Fibroblast of the conjunctiva (primary cell): ENCODE results near the gene FTH1.
"Not testable (repeated sequence)": the region's sequence is repeated elsewhere in the genome, so short reads cannot be mapped to it uniquely, and the experiment has no call there.

ENCODE experiments used
- DNase-seq: peaks from one replicate; pipeline ENCODE4 v3.0.0-alpha.2; 2010; ENCODE audit warnings: low read depth

Gene FTH1

DNA sequence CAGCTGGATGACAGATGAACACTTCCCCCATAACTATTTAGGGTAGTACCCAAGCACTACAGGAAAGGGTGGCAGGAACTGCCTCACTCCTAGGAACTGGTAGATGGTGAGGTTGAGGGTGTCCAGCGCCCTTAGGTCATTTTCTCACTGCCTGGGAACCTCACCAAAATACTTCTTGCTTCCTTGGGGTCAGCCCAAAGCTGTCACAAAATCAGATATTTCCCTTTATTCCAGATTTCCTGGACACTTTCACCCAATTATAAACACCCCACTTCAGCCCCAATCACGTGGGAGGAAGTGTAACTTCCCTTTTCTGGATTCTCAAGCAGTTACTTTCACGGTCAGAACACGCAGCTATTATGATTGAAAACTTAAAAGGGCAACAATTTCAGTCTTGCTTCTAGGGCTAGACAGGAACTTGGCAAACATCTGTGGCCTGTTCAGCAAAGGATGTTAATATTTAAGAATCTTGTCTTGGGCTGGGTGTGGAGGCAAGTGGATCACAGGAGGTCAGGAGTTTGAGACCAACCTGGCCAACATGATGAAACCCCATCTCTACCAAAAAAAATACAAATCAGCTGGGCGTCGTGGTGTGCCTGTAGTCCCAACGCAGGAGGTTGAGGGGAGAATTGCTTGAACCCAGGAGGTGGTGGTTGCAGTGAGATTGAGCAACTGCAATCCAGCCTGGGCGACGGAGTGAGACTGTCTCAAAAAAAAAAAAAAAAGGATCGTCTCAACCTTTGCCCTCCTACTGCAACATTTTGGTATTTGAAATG is 4.0 kb downstream of the FTH1 start:
- DNase-seq, result peak; percentile 64

DNA sequence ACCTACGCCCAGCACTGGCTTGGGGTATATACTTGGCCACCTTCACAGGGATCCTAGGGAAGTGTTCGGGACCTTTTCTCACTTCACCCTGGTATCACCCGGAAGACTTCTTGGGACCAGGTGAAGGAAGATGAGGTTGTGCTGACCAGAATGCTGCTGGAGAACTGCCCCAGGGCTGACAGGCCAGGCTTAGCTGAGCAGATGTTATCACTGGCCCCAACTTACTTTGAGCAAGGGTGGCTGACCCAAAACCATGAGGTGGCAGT is 4.5 kb downstream of the FTH1 start:
- peak; percentile 71 for DNase-seq

DNA sequence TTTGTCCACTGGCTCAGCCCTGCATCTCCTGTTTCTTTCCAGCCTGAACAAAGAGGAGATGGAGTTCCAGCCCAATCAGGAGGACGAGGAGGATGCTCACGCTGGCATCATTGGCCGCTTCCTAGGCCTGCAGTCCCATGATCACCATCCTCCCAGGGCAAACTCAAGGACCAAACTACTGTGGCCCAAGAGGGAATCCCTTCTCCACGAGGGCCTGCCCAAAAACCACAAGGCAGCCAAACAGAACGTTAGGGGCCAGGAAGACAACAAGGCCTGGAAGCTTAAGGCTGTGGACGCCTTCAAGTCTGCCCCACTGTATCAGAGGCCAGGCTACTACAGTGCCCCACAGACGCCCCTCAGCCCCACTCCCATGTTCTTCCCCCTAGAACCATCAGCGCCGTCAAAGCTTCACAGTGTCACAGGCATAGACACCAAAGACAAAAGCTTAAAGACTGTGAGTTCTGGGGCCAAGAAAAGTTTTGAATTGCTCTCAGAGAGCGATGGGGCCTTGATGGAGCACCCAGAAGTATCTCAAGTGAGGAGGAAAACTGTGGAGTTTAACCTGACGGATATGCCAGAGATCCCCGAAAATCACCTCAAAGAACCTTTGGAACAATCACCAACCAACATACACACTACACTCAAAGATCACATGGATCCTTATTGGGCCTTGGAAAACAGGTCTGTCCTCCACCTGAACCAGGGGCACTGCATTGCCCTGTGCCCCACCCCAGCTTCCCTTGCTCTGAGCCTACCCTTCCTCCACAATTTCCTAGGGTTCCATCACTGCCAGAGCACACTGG is 5.0 kb downstream of the FTH1 start:
- no peak for DNase-seq

DNA sequence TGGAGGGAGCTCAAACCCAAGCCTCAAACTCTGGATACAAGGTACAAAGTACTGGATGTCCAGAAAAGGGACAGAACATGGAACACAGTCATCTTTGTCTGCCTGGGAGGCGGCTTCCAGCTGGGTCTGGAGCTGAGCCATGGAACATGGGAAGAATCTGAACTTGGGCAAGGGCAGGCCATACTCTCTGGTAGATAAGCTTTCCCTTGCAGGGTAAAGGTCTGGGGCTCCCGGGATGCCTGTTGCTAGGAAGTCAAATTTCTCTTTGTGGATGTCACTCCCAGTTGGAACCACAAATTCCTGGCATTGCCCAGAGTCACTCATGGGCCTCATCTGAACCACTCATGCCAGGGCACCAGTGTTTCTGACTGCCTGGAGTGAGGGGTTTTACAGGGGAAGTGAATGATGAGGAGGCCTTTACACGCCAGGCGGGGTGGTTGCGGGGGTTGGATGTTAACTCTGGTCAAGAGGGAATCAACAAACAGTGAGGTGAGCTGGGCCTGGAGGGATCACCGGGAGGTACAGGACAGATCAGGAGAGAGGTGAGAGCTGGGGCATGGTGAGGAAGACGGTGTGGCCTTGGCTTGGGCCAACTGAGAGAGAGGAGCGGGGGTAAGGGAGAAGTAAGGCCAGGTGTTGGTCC is 5.7 kb downstream of the FTH1 start:
- peak; percentile 42 for DNase-seq

DNA sequence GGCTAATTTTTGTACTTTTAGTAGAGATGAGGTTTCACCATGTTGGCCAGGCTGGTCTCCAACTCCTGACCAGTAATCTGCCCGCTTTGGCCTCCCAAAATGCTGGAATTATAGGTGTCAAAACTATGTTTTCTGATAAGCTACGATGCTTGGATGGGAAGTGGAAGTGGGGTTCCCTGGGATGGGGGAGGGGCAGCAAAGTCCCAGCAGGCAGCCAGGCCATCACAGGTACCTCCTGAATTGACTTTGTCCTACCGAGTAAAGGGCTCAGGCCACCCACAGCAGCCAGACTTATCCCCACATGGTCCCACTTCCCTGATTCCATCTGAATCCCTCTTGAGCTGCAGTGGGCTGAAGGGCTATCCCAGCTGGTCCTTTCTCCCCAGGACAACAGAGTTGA is 6.9 kb downstream of the FTH1 start:
- no peak for DNase-seq

DNA sequence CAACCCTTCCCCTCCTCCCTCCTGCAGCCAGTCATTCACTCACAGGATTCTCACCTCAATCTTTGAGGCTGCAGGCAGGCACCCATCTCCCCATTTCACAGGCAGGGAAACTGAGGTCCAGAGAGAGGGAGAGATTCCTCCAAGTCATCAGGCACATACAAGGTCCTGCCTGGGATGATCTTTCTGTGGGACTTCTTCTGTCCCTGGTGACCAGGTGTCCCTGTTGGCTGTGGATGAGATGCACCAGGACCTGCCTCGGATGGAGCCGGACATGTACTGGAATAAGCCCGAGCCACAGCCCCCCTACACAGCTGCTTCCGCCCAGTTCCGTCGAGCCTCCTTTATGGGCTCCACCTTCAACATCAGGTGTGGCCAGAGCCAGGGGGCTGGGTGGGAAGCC is 7.8 kb downstream of the FTH1 start:
- no peak for DNase-seq

DNA sequence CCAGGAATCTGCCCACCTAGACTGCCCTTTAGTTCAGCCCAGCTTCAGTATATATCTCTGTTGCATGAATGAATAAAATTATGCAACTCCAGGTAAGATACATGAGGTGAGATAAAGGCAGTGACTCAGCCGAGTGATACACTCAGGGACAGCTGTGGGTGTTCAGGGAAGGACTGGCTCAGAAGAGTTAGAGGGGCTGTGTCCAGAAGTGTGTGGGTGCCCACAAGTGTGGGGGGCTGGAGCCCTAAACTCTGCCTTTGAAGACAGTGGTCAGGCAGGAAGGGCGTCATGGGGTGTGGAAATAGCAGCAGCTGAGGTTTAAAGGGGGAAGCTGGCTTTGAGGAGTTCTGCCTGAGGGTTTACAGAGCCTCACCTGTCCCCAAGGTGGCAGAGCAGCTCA is 8.3 kb downstream of the FTH1 start:
- DNase-seq, result no peak

DNA sequence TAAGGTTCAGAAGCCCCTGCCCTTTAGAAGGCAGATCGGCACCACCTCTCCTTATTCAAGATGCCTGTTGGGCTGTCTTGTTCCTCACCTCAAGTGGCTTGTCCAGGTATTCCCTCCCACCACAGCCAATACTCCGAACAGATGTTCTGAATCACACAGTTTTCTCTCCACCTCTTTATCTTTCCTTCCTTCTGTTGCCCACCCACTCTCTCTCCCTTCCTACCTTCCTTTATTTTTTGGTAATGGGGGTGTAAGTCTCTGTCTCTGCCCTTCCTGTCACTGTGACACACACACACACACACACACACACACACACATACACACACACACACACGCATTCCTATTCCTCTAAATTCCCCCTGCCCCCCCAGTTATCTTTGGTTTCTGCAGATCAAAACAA is 8.8 kb downstream of the FTH1 start:
- no peak for DNase-seq

DNA sequence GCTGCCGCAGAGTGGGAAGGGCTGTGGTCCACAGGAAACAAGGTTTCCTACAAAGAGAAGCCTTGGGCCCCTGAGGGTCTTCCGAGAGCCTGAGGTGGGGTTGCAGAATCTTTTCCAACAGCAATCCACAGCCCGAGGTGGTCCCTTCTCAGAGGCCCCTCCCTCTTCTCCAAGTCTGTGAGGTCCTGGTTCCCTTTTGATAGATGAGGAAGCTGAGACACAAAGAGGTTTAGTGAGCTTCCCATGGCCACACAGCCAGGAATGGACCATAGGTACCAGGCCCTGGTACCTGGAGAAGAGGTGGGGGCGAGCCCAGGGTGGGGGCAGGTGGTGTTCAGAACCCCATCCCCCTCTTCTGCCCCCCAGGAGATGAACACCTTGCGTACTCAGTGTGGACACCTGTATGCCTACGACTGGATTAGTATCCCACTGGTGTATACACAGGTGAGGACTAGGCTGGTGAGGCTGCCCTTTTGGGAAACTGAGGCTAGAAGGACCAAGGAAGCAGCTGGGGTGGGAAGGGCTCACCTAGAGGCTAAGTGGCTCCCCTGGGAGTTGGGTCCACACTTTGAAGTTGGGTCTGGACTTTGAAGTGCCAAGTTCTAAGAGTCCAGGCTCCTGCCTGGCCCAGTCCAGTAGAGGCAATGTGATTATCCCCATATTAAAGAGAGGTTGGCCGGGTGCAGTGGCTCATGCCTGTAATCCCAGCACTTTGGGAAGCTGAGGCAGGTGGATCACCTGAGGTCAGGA is 10.2 kb downstream of the FTH1 start:
- no peak for DNase-seq

DNA sequence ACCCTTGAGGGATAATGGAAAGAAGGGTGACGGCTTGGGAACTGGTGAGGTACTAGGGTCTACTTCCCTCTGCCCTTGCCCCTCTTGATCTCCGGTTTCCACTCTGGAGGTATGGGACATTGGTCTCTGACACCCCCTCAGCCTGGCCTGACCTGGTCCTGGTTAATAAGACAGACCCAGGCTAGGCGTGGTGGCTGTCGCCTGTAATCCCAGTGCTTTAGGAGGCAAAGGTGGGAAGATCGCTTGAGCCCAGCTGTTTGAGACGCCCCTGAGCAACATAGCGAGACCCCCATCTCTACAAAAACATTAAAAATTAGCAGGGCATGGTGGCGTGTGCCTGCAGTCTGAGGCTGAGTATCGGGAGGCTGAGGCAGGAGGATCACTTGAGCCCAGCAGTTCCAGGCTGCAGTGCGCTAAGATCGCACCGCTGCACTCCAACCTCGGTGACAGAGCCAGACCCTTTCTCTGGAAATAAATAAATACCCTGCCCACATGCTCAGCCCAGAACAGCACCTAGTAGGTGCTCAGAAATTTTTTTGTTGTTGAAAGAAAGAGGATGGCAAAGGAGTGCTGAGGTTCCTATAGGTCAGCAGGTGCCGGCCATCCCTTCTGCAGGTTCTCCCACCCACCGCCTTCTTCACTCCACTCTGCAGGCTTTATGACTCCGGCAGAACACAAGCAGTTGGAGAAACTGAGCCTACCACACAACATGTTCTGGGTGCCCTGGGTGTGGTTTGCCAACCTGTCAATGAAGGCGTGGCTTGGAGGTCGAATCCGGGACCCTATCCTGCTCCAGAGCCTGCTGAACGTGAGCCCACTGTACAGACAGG is 11.0 kb downstream of the FTH1 start:
- DNase-seq, result no peak

DNA sequence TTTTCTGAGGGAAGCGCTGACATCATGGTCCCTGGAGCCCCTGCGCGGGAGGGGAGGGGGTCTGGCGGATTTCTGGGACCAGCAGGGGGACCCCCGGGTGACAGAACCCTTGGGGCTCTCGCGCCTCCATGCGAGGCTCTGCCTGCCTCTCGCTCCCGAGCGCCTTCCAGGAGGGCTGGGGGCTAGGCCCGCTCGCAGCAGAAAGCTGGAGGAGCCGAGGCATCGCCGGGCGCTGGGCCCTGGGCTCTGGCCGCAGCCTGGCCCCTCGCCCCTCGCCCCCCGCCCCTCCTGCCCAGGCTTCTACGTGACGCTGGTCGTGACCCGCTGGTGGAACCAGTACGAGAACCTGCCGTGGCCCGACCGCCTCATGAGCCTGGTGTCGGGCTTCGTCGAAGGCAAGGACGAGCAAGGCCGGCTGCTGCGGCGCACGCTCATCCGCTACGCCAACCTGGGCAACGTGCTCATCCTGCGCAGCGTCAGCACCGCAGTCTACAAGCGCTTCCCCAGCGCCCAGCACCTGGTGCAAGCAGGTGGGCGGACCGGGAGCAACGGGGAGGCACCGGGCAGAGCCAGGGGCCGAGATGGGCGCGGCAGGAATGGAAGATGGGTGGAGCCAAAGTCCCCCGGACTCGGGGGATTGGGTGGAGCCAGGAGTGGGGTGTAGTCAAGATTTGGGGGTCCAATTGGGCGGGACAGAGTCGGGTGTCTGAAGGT is 11.9 kb downstream of the FTH1 start:
- no peak for DNase-seq

DNA sequence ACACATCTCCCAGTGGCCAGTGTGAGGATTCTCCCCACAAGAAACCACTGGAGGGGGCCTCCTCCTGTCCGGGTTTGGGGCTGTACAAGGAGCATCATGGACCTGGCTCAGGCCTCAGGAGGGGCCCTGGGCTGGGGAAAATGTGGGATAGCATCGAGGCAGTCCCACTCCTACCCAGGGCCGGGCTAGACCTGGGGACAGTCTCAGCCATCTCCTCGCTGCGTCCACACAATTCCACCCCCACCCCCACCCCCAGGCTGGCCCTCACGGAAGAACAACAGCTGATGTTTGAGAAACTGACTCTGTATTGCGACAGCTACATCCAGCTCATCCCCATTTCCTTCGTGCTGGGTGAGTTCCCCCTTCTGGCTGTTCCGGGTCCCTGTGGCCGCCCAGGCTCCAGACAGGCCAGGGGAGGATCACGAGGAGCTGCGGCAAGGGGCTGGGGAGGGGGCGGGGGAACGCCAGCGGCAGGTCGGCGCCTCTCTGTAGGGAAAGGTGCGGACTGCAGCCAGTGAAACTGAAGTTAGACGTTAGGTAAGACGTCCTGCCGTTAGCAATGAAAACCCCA is 12.5 kb downstream of the FTH1 start:
- peak; percentile 80 for DNase-seq

DNA sequence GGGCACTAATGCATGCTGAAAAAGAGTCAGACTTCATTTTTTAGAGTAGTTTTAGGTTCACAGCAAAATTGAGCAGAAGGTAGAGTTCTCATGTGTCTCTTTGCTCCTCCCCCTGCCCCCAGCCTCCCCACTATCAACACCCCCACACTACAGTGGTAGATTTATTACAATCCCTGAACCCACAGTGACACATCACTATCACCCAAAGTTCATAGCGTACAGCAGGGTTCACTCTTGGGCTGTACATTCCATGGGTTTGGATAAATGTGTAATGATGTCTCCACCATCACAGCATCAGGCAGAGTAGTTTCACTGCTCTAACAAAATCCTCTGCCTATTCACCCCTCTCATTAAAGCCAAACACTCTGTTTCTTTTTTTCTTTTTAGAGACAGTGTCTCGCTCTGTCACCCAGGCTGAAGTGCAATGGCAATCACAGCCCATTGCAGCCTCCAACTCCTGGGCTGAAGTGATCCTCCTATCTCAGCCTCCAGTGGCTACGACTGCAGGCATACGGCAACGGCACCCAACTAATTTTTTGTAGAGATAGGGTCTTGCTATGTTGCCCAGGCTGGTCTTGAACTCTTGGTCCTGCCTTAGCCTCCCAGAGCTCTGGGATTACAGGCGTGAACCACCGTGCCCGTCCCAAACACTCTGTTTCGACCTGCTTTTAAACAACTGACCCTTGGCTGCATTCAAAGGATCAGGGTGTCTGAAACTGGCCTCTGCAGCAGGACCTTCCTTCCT is 13.2 kb downstream of the FTH1 start:
- DNase-seq, result no peak

DNA sequence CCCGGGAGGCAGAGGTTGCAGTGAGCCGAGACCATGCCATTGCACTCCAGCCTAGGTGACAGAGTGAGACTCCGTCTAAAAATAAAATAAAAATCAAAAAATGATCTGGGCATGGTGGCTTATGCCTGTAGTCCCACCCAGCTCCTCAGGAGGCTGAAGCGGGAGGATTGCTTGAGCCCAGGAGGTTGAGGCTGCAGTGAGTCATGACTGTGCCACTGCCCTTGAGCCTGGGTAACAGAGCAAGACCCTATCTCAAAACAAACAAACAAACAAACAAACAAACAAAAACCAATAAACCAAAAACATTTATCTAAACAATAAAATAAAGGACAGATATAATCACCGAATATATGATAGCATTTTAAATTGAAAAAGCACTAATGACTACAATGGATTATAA is 13.8 kb downstream of the FTH1 start:
- not testable (repeated sequence) for DNase-seq

DNA sequence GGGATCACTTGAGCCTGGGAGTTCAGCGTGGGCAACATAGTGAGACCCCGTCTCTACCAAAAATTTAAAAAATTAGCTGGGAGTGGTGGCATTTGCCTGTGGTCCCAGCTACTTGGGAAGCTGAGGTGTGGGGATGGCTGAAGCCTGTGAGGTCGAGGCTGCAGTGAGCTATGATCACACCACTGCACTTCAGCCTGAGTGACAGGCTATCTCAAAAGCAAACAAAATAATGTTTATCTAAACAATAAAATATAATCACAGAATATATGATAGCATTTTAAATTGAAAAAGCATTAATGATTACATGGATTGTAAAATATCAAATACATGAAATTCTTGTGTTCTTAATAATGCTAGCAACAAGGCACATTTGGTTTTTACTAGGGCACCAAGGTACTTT is 14.6 kb downstream of the FTH1 start:
- no peak for DNase-seq

DNA sequence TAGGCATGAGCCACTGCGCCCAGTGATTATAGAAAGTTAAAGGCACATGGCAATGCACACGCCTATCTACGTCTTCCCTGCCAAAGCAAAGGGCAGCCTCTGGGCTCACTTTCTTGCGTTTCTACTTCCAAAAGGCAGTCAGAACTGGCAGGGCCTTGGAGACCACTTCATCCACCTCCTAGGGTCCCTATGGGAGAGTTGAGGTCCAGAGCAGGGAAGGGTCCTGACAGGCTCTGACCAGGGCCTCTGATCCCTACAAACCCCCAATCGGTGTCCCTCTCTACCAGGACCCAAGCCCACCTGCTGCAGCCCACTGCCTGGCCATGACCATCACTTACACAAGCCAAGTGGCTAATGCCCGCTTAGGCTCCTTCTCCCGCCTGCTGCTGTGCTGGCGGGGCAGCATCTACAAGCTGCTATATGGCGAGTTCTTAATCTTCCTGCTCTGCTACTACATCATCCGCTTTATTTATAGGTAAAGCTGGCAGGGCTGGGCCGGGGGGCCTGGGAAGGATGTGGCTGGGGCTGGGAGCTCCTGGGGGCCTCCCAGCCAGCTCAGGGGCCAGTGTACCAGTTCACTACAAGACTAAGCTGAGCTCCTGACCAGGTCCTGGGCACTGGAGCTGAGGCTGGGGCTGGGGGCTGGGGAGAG is 15.8 kb downstream of the FTH1 start:
- DNase-seq, result no peak

DNA sequence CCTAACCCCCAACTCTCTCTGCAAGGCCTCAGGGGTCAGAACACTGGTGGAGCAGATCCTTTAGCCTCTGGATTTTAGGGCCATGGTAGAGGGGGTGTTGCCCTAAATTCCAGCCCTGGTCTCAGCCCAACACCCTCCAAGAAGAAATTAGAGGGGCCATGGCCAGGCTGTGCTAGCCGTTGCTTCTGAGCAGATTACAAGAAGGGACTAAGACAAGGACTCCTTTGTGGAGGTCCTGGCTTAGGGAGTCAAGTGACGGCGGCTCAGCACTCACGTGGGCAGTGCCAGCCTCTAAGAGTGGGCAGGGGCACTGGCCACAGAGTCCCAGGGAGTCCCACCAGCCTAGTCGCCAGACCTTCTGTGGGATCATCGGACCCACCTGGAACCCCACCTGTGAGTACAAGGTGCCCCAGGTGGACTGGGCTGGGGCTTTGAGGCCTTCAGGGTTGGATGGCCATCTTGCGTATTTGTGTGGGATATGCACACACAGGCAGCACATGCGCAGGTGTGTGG is 17.3 kb downstream of the FTH1 start, which contains the start of gene BEST1:
Gene BEST1 (plus strand): TSS at position 317 of the 513 bp plus-strand sequence. CDS start 1,456 bp downstream, outside the sequence.
- DNase-seq, result no peak

DNA sequence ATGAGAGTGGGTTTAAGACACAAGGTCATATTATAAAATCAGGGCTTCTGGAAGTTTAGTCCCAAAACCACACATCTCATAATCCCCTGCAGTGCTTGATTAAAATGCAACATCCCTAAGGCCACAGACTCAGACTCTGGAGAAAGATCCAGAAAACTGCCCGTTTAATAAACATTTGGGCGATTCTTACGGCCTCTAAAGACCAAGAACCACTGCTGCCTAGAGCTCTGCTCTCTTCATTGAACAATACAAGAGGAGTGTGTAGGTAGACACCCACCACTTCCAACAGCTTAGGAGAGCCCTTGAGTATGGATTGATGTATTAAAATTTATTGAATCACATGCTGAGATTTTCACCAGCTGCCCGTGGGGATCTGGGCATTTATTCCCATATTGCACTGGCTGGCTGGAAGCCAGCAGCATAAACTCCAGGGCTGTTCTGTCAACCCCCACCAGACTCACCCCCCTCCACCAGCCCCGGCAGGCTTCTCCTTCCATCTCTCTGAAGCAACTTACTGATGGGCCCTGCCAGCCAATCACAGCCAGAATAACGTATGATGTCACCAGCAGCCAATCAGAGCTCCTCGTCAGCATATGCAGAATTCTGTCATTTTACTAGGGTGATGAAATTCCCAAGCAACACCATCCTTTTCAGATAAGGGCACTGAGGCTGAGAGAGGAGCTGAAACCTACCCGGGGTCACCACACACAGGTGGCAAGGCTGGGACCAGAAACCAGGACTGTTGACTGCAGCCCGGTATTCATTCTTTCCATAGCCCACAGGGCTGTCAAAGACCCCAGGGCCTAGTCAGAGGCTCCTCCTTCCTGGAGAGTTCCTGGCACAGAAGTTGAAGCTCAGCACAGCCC is 18.0 kb downstream of the FTH1 start:
- peak; percentile 99 for DNase-seq
